H1 (cell line): ENCODE data around the gene ADGRV1. TPM values are rescaled to one million over a fixed set of nuclear protein-coding genes. Genes with fewer than 3 reads are reported as not detected.

ENCODE experiments used
- CHD2 ChIP-seq: IDR thresholded peaks from 2 replicates; pipeline ENCODE4 v1.6.1; 2012; ENCODE audit warnings: low read length, improper control_type of control experiment
- KDM1A ChIP-seq: fragments of 200-600, 300-600 bp; sonication (generic); IDR thresholded peaks from 2 replicates; pipeline ENCODE4 v1.7.1; 2016; ENCODE audit warnings: mild to moderate bottlenecking, low read length, borderline replicate concordance
- RFX5 ChIP-seq: IDR thresholded peaks from 2 replicates; pipeline ENCODE4 v1.6.1; 2011; ENCODE audit warnings: low read depth, low read length, improper control_type of control experiment, borderline replicate concordance
- RNF2 ChIP-seq: fragments of 200-900, 300-1000 bp; sonication (generic); IDR thresholded peaks from 2 replicates; pipeline ENCODE4 v1.7.1; 2016; ENCODE audit warnings: borderline replicate concordance, low read depth, mild to moderate bottlenecking, antibody characterized with exemption, low read length; ENCODE audit not compliant: poor library complexity, severe bottlenecking; ENCODE audit errors: missing control alignments
- SP4 ChIP-seq: IDR thresholded peaks from 2 replicates; pipeline ENCODE4 v1.6.1; 2012; ENCODE audit warnings: low read length, inconsistent platforms
- SUZ12 ChIP-seq: fragments of 200-600 bp; sonication (generic); IDR thresholded peaks from 2 replicates; pipeline ENCODE4 v1.6.1; 2012; ENCODE audit warnings: mild to moderate bottlenecking, inconsistent platforms, low read length, moderate library complexity, mixed read lengths
- polyA plus RNA-seq, 7 experiments: library from polyadenylated mRNA; depleted of rRNA in 3 of 7; stranded (reverse) in 5 of 7; unstranded in 2 of 7; fragments of >200 nt in 5 of 7; fragments of 200-250 nt in 2 of 7; gene quantifications; 1 replicate in 5 of 7; 2 replicates in 1 of 7; 4 replicates in 1 of 7; pipeline versions ENCODE4 v1.2.1 to v1.2.3, GENCODE V29; 2011 to 2013; ENCODE audit warnings: missing spikeins in 2 of 7, mixed read lengths in 2 of 7
- total RNA-seq: library from RNA; stranded (reverse); fragmentation: NEBNext Ultra II Directional; extraction: Animal tissue kit (Norgen Biotek cat#: 25700); gene quantifications from 2 replicates; pipeline ENCODE4 v1.2.1, GENCODE V29; 2021
- TF ChIP-seq, protein P1 (sequence below): IDR thresholded peaks from 2 replicates; pipeline ENCODE4 v1.6.1; 2011; ENCODE audit warnings: low read depth, mild to moderate bottlenecking, low read length; ENCODE audit not compliant: insufficient read depth

Gene ADGRV1
- total and polyA plus RNA-seq, 2 of the 8 experiments (the other 6 are each of a cell fraction or from before 2014, with no cell fraction given) = 53.1 to 62.2 TPM

DNA sequence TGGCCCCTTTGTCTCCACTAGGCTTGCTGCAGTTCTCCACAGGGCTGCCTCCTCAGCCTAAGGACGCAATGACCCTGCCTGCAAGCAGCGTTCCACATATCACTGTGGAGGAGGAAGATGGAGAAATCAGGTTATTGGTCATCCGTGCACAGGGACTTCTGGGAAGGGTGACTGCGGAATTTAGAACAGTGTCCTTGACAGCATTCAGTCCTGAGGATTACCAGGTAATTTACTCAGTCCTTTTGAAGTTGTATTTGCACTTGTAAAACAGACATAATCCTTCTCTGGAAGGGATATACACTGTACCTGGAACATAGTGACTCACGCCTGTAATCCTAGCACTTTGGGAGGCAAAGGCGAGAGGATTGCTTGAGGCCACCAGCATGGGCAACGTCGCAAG is 116.6 kb downstream of the ADGRV1 start (continued):
- TF ChIP-seq CHD2 = no peak
- TF ChIP-seq RNF2 = no peak
- no peak for TF ChIP-seq RFX5
- TF ChIP-seq SP4 = no peak
- no peak for TF ChIP-seq SUZ12
- no peak for TF ChIP-seq KDM1A
- TF ChIP-seq, protein P1, sequence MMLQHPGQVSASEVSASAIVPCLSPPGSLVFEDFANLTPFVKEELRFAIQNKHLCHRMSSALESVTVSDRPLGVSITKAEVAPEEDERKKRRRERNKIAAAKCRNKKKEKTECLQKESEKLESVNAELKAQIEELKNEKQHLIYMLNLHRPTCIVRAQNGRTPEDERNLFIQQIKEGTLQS = no peak
- TF ChIP-seq, all 59 proteins: peak for 0
